ENCODE results near the gene ROBO3.
A peak's percentile ranks its signal among the peaks of the same experiment; 100 is the strongest.

Gene ROBO3, protein sequence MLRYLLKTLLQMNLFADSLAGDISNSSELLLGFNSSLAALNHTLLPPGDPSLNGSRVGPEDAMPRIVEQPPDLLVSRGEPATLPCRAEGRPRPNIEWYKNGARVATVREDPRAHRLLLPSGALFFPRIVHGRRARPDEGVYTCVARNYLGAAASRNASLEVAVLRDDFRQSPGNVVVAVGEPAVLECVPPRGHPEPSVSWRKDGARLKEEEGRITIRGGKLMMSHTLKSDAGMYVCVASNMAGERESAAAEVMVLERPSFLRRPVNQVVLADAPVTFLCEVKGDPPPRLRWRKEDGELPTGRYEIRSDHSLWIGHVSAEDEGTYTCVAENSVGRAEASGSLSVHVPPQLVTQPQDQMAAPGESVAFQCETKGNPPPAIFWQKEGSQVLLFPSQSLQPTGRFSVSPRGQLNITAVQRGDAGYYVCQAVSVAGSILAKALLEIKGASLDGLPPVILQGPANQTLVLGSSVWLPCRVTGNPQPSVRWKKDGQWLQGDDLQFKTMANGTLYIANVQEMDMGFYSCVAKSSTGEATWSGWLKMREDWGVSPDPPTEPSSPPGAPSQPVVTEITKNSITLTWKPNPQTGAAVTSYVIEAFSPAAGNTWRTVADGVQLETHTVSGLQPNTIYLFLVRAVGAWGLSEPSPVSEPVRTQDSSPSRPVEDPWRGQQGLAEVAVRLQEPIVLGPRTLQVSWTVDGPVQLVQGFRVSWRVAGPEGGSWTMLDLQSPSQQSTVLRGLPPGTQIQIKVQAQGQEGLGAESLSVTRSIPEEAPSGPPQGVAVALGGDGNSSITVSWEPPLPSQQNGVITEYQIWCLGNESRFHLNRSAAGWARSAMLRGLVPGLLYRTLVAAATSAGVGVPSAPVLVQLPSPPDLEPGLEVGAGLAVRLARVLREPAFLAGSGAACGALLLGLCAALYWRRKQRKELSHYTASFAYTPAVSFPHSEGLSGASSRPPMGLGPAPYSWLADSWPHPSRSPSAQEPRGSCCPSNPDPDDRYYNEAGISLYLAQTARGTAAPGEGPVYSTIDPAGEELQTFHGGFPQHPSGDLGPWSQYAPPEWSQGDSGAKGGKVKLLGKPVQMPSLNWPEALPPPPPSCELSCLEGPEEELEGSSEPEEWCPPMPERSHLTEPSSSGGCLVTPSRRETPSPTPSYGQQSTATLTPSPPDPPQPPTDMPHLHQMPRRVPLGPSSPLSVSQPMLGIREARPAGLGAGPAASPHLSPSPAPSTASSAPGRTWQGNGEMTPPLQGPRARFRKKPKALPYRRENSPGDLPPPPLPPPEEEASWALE (N-terminal part only)

DNA sequence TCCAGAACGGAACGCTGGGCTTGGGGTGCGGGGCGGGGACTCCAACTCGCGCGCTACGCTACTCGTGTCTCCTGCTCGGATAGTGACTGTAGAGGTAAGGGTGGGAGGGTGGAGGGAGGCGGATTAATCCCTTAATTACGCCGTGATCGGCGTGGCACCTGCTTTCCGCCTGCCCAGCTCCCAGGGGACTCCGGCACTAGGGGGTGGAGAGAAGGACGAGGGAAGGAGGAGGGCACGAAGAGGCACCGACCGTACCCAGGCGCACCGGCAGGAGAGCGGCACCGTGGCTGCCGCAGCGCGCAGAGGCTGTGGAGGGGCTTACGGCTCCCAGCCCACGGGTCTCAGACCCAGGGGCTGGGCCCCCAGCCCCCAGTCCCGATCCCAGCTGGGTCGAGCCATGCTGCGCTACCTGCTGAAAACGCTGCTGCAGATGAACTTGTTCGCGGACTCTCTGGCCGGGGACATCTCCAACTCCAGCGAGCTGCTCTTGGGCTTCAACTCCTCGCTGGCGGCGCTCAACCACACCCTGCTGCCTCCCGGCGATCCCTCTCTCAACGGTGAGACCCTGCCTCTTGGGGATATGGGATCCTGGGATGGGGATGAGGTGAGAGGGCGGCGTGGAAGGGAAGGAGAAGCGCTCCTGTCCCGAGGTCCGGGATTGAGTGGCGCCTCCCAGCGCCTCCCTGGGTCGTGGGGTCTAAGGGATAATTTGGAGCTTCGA is at the start of gene ROBO3:
TSS of gene ROBO3 (plus strand) at position 252 of the 721 bp plus-strand sequence. CDS start at position 398, 146 bp downstream.
- no peak for DNase-seq (ENCODE audit: low read depth, low spot score)

DNA sequence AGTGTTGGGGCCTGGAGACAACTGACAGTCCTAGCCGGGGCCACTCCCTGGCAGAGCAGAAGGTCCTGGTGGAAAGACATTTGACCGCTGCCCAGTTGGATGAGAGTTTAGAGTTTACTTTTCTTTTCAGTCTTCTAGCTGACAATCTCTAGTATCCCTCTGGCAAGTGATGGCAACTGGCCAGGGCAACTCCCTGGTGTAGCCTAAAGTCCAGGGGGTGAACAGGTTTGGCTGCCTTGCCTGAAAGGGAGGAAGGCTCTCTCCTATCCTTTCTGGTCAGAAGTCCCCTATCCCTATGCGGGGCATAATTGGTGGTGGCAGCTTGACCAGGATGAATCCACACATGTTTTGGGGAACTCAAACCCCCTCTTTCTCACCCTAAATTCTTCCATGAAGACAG is 48.2 kb upstream of the ROBO3 start:
- DNase-seq (ENCODE audit: low read depth, low spot score), result no peak

DNA sequence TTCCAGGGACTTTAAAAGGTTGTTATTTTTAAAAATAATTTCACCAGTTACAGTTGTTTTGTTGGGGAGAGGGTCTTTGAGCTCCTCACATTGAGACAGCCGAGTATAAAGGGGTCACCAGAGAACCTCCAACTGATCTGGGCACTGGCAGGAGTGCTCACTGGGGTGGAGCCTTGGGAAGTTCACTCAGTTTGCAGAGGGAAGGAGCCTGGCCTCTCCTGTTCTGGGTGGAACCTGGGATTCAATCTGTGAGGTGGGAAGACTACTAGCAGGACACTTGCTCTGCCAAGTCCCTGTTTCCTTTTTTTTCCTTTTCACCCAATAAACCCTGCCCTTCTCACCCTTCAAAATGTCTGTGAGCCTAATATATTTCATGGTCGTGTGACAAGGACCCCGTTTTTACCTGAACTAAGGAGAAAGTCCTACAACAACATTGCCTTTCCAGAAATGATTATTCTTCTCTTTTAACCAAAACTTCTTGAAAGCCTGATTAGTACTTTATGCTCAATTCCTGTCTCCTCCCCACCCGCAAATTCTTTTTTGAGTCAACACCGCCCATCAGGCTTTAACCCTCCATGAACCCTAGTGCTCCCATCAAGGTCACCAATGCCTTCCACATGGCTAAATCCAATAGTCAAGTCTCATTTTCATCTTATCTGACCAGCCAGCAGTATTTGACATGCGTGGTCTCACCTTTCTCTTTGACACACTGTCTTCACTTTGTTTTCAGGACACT is 43.1 kb upstream of the ROBO3 start:
- DNase-seq (ENCODE audit: low read depth, low spot score), result no peak

DNA sequence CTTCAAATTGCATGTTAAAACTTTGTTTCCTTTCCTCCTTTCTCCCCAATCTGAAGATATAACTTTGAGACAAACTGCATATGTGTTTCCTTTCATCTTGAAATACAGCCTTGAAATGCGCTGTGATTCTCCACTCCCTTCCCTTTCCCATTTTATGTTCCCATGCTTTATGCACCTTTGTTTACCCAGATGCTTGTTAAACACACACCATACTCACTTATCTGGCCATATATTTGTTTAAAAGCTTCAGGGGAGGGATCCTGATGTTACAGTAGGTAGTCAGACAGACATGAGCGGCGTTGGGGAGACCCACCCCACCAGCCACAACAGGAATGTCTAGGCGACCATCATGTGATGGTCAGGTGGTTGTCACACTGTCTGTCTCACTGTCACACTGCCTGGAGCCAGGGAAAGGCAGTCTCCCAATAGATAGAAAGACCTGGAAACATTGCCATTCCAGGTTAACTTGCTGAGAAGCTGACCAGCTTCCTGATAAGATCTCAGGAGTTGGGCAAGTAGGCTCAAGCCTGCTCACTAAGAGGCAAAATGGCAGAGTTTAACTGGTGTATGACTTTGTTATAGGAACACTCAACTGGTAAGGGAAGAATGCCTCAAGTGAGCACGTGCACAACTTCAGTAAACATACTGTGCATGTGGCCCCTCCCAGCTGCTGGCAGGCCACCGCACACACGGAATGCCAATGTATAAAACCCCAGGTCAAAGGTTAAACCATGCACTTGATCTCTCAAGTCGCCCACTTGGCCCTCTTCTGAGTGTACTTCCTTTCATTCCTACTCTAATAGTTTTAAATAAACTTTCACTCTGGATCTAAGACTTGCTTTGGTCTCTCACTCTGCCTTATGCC is 41.5 kb upstream of the ROBO3 start:
- DNase-seq (ENCODE audit: low read depth, low spot score), result no peak

DNA sequence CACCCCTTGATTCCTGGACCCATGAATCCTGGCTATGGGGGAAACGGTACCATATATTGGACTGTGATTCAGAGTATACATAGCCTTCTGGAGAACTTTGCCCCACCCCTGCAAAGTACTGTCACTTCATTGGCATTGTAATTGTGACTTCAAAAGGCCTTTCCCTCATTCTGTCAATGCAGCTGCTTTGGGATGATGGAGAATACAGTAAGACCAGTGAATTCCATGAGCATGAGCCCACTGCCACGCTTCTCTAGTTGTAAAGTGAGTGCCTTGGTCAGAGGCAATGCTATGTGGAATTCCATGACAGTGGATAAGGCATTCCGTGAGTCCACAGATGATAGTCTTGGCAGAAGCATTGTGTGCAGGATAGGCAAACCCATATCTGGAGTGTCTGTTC is 39.4 kb upstream of the ROBO3 start:
- no peak for DNase-seq (ENCODE audit: low read depth, low spot score)

DNA sequence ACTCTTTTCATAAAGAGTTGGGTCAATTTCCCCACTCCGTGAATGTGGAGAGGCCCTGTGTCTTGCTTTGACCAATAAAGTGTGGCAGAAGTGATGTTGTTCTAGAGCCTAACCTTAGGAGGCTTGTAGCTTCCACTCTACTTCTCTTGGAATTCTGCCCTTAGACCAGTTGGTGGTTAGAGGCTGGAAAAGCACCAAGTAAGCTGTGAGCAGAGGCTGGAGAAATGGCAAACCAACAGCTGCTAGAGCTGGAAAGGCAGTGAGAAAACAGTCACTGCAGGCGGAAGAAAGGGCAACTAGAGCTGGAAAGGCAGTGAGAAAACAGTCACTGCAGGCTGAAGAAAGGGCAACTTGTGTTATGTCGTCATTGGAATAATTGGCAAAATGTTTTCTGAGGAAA is 35.2 kb upstream of the ROBO3 start:
- DNase-seq (ENCODE audit: low read depth, low spot score), result no peak

DNA sequence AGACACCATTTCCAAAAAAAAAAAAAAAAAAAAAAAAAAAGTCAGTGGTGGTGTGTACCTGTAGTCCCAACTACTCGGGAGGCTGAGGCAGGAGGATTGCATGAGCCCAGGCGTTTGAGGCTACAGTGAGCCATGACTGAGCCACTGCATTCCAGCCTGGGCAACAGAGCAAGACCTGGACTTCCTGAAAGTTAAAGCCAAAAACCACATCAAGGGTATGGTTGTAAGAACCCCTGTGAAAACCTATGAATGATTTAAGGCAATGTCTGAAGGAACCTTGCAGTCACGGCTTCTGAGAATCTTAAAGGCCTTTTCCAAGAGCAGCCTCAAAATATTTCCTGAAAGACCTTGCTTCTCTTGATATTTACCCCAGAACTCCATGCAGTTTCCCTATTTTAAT is 34.5 kb upstream of the ROBO3 start:
- DNase-seq (ENCODE audit: low read depth, low spot score), result no peak

DNA sequence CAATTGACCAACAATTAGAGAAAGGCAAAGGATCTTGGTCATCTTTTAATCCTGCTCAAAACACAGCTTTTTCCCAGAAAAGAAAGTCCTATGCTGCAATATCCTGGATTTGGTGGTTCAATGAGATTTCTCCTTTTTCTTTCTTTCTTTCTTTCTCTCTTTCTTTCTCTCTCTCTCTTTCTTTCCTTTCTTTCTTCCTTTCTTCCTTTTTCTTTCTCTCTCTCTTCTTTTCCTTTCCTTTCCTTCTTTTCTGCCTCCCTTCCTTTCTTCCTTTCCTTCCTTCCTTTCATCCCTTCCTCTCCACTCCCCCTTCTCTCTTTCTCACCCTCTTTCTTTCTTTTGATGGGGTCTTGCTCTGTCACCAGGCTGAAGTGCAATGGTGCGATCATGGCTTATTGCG is 33.3 kb upstream of the ROBO3 start:
- no peak for DNase-seq (ENCODE audit: low read depth, low spot score)

DNA sequence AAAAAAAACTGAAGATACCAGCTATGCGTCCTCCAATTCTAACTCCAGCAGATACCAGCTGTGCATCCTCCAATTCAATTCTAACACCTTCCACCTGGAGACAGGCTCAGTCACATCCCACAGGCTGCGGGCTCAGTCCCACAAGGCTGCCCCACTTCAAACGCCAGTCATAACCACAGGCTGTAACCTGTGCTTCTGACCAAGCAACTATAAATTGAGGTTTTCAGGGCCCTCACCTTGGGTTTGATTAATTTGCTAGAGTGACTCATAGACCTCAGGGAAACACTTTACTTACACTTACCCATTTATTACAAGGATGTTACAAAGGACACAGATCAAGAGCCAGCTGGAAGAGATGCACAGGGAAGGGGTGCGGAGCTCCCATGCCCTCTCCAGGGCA is 32.7 kb upstream of the ROBO3 start:
- DNase-seq (ENCODE audit: low read depth, low spot score), result no peak

DNA sequence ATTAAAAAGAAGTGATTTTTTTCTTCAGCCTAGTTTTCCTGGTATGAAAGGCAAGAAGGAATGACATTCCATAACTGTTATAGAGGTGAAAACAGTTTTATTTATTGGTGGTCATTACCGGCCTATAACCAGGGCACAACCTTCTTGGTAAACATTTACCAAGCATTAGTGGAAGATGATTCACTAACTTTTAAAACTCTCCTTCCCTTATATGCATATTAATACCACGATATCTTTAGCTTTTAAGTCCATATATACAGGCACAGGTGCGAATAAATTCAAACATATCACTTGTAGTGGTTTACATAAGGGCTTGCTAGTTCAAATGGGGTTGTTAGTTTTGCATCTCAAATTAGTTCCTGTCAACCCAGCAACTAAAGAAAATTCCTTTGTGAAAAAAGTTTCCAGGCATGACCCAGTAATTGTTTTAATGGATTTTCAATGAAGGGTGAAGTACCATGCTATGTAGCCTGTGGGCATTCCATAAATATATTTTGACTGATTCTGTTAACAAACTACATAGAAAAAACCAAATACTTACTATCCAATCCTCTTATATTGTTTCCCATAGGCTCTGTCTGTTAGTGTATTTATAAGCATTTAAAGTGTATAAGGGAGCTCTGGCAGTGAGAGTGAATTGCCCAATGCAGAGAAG is 30.6 kb upstream of the ROBO3 start:
- no peak for DNase-seq (ENCODE audit: low read depth, low spot score)

DNA sequence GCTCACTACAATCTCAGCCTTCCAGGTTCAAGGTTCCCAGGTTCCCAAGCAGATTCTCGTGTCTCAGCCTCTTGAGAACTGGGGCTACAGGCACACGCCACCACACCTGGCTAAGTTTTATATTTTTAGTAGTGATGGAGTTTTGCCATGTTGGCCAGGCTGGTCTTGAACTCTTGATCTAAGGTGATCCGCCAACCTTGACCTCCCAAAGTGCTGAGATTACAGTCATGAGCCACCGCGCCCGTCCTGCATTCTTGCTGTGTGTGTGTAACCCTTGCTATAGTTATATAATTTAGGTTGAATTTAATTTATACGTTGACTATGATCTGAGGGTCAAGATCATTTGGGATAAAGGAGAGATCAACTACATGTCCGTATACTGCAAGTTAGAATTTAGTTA is 29.3 kb upstream of the ROBO3 start:
- no peak for DNase-seq (ENCODE audit: low read depth, low spot score)

DNA sequence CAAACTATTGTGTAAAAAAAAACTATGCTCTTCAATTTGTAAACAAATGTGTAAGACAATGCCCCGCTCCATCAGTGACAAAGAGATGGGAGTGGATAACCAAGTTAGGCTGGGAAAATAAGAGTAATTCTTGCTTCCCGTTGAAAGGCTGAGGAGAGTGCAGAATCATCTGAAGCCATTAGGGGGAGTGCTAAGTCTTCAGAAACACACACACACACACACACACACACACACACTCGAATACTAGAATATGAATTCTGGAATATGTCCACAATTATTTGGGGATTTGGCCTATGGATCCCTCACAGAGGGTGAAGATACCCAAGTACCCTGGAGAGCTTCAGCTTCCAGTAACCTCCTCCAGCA is 27.8 kb upstream of the ROBO3 start:
- DNase-seq (ENCODE audit: low read depth, low spot score), result no peak

DNA sequence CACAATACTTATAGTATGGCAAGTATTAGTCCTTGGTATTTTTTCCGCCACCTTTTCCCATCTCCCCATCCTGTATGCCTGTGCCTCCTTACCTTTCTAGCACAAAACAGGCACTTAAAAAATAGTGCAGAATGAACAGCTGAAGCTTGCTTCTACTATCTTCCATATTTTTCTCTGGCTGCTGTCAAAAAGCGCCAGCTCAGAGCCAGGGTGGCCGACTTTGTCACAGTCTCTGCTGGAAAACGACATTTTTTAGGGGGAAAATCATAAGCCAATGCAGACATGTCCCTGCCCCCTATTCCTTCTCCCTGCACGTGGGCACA is 26.5 kb upstream of the ROBO3 start:
- no peak for DNase-seq (ENCODE audit: low read depth, low spot score)

DNA sequence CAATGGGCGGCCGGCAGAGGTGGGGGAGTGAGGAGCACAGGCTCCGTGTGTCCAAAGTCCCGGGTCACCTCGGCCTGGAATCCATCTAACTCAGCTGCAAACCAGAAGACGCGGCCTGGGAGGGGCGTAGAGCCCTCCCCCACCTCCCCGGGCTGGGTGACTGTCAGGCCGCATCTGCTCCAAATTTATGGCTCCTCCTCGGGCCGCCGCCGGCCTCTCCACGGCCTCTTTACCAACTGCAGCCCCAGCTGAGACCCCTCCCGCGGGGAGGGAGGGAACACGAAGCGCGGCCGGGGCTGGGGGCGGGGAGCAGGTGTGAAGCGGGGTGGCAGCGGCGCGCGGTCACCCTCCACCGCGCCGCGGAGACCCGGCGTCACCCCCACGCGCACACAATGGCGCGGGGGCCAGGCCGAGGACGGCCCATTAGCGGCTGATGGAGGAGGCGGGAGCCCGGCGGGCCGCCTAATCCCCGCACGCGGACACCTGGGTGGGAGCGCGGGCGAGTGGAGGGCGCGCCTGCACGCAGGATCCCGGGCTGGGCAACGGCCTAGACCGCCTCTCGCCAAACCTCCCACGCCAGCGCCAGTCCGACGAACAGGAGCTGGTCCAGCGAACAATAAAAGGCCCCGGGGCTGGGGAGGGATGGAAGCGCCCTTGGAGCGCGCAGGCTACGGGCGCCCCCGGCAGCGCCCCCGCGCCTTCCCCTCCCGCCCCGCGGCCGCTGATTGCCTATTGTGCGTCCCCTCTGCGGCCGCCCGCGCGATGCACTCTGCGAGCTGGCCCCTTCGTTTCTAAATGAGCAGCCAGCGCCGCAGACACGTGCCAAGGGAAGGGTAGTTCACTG is 25.9 kb upstream of the ROBO3 start:
- DNase-seq (ENCODE audit: low read depth, low spot score), result peak; percentile 1

DNA sequence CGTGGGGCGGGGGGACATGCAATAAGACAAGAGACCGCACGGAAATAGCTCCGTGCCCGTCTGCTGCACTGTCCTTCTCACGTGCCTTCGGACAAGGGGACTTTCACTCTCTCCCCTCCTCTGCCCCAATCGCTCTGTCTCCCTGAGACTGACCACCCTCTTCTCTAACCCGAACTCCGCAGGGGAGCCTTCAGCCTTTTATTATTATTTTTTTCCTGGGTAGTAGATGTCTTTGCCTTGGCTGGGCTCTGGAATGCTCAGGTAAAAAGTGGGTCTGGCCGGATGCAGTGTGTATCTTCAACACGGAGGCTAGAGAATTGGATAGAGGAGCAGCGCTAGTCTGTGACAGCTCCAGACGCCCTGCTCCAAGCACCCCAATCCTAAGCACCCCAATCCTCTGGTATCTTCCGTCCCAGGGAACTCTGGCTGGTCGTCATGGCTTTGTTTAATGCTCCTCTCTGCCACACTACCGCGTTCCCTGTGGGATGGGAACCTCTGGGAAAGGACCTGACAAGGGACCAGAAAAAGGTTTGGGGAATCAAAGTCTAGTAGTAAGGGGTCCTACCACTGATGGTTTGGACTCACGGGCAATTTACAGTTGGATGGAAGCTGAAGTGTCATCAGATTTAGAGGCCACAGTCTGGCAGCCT is 25.1 kb upstream of the ROBO3 start:
- DNase-seq (ENCODE audit: low read depth, low spot score), result no peak

DNA sequence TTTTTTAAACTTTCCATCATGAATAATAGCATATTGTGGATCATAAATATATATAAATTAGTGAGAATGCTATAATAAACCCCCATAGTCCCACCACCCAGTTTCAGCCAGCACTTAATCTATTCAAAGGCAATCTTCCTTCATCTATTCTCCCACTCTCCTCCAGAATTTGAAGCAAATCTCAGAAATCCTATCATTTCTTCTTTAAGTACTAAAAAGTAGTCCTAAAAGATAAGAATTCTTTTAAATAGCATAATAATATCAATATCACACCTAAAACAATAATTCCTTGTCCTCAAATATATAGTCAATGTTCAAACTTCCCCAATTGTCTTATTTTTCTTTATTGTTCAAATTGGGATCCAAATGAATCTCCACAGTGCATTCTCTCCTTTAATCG is 24.6 kb upstream of the ROBO3 start:
- no peak for DNase-seq (ENCODE audit: low read depth, low spot score)

DNA sequence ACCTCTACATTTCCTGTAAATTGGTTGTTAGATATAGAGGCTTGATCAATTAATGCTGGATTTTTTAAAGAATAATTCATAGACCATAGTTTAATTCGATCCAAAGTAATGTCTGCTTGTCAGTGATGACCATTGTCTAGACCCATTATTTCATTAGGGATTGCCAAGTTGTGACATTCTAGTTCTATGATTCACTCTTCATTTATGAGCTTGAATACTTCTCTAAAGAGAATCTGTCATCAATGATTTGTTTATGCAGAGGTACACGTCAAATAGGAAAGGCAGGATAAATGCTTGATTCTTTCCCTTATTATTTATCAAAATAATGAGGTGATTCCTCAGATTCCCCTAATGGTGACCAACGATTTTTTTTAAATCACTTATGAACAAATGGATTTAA is 24.0 kb upstream of the ROBO3 start:
- DNase-seq (ENCODE audit: low read depth, low spot score), result no peak

DNA sequence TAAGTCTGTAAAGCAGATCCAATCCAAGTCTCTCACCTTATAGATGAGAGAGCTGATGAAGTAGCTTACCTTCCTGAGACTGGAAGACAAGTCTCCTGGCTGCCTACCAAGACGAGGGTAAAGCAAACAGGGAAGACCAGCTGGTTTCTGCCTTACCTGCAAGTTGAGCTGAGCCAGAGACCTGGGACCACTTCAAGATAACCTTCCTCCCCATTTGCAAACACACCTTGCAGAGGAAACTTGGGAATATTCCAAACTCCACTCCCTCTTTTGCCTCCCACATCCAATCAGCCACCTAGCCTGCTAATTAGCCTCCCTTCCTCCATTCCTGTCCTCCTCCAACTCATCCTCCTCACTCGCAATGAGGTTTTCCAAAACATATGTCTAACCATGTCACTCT is 23.4 kb upstream of the ROBO3 start:
- DNase-seq (ENCODE audit: low read depth, low spot score), result no peak
